GM18519 (cell line): ENCODE data around the gene ORAI2.
A peak's percentile ranks its signal among the peaks of the same experiment; 100 is the strongest.
"Not testable (repeated sequence)": the region's sequence is repeated elsewhere in the genome, so short reads cannot be mapped to it uniquely, and the experiment has no call there.

ENCODE experiments used
- ATAC-seq: cut with Tn5 transposase; IDR thresholded peaks from one replicate; pipeline ENCODE4 v1.9.1; 2021; ENCODE audit warnings: mild to moderate bottlenecking, moderate library complexity; ENCODE audit not compliant: unreplicated experiment, low FRiP score

ORAI2 gene

GRCh38 chr7:102493220-102493935 is 60.0 kb downstream of the ORAI2 start:
- ATAC-seq, result not testable (repeated sequence)

- not testable (repeated sequence) for ATAC-seq
These were observed 60.7 kb downstream of the ORAI2 start for GRCh38 chr7:102494026-102494425.

GRCh38 chr7:102494473-102495149 is 61.2 kb downstream of the ORAI2 start:
- peak; percentile 50 for ATAC-seq

- not testable (repeated sequence) for ATAC-seq
These were observed 63.5 kb downstream of the ORAI2 start for GRCh38 chr7:102496861-102497260.

- ATAC-seq, result not testable (repeated sequence)
These were observed 63.9 kb downstream of the ORAI2 start for GRCh38 chr7:102497308-102497707.

GRCh38 chr7:102498321-102498720 is 64.9 kb downstream of the ORAI2 start:
- not testable (repeated sequence) for ATAC-seq

- ATAC-seq, result not testable (repeated sequence)
These were observed 69.8 kb downstream of the ORAI2 start for GRCh38 chr7:102503141-102503540.

- not testable (repeated sequence) for ATAC-seq
These were observed 72.2 kb downstream of the ORAI2 start for GRCh38 chr7:102505298-102506185.
